ENCODE results near the gene SERINC2.

The SERINC2 gene

GRCh38 chr1:31422505-31423319, 9.7 kb downstream of the SERINC2 start:
- Histone ChIP-seq H3K4me1 (ENCODE audit: control insufficient read depth, insufficient read depth, low read length, poor library complexity, severe bottlenecking) (no peaks in the 10 kb centered on the region), H3K27ac (ENCODE audit: insufficient read depth, low read length, poor library complexity, severe bottlenecking) (no peak overlapping the region), H3K36me3 (ENCODE audit: control insufficient read depth, insufficient read depth, low read length) (no peaks in the 10 kb centered on the region), H3K4me3 (ENCODE audit: insufficient read depth, low read depth, low read length, poor library complexity, severe bottlenecking) (no peak overlapping the region), H3K27me3 (replicated peaks; ENCODE audit: control insufficient read depth, insufficient read depth, low read length, poor library complexity, severe bottlenecking) (peaks cover 4% of the 10 kb centered on the region), H3K9me3 (ENCODE audit: control insufficient read depth, low read length) (no peaks in the 10 kb centered on the region)
- peak; percentile 20 to 40 (median 39) for DNase-seq

GRCh38 chr1:31423418-31423947, 10.5 kb downstream of the SERINC2 start:
- Histone ChIP-seq H3K4me1 (ENCODE audit: control insufficient read depth, insufficient read depth, low read length, poor library complexity, severe bottlenecking) (no peaks in the 10 kb centered on the region), H3K4me3 (ENCODE audit: insufficient read depth, low read depth, low read length, poor library complexity, severe bottlenecking) (no peak overlapping the region), H3K27ac (ENCODE audit: insufficient read depth, low read length, poor library complexity, severe bottlenecking) (no peak overlapping the region), H3K9me3 (ENCODE audit: control insufficient read depth, low read length) (no peaks in the 10 kb centered on the region), H3K36me3 (ENCODE audit: control insufficient read depth, insufficient read depth, low read length) (no peaks in the 10 kb centered on the region), H3K27me3 (replicated peaks; ENCODE audit: control insufficient read depth, insufficient read depth, low read length, poor library complexity, severe bottlenecking) (peaks cover 4% of the 10 kb centered on the region)
- DNase-seq: no peak

GRCh38 chr1:31424568-31424967, 11.6 kb downstream of the SERINC2 start:
- Histone ChIP-seq H3K4me3 (ENCODE audit: insufficient read depth, low read depth, low read length, poor library complexity, severe bottlenecking) (no peak overlapping the region), H3K27ac (ENCODE audit: insufficient read depth, low read length, poor library complexity, severe bottlenecking) (no peak overlapping the region), H3K36me3 (ENCODE audit: control insufficient read depth, insufficient read depth, low read length) (no peaks in the 10 kb centered on the region), H3K4me1 (ENCODE audit: control insufficient read depth, insufficient read depth, low read length, poor library complexity, severe bottlenecking) (no peaks in the 10 kb centered on the region), H3K9me3 (ENCODE audit: control insufficient read depth, low read length) (no peaks in the 10 kb centered on the region), H3K27me3 (replicated peaks; ENCODE audit: control insufficient read depth, insufficient read depth, low read length, poor library complexity, severe bottlenecking) (peaks cover 4% of the 10 kb centered on the region)
- DNase-seq: no peak

GRCh38 chr1:31425301-31426081, 12.5 kb downstream of the SERINC2 start:
- Histone ChIP-seq H3K4me1 (ENCODE audit: control insufficient read depth, insufficient read depth, low read length, poor library complexity, severe bottlenecking) (no peaks in the 10 kb centered on the region), H3K4me3 (ENCODE audit: insufficient read depth, low read depth, low read length, poor library complexity, severe bottlenecking) (no peak overlapping the region), H3K9me3 (ENCODE audit: control insufficient read depth, low read length) (no peaks in the 10 kb centered on the region), H3K27me3 (replicated peaks; ENCODE audit: control insufficient read depth, insufficient read depth, low read length, poor library complexity, severe bottlenecking) (peaks cover 4% of the 10 kb centered on the region), H3K27ac (ENCODE audit: insufficient read depth, low read length, poor library complexity, severe bottlenecking) (no peak overlapping the region), H3K36me3 (ENCODE audit: control insufficient read depth, insufficient read depth, low read length) (no peaks in the 10 kb centered on the region)
- DNase-seq: no peak

GRCh38 chr1:31426249-31426922, 13.4 kb downstream of the SERINC2 start:
- H3K36me3 ChIP-seq (ENCODE audit: control insufficient read depth, insufficient read depth, low read length): no peaks in the 10 kb centered on the region
- peaks cover 4% of the 10 kb centered on the region for H3K27me3 ChIP-seq (replicated peaks; ENCODE audit: control insufficient read depth, insufficient read depth, low read length, poor library complexity, severe bottlenecking)
- H3K4me3 ChIP-seq (ENCODE audit: insufficient read depth, low read depth, low read length, poor library complexity, severe bottlenecking): no peak overlapping the region
- H3K4me1 ChIP-seq (ENCODE audit: control insufficient read depth, insufficient read depth, low read length, poor library complexity, severe bottlenecking): no peaks in the 10 kb centered on the region
- no peak for DNase-seq
- H3K9me3 ChIP-seq (ENCODE audit: control insufficient read depth, low read length): no peaks in the 10 kb centered on the region
- H3K27ac ChIP-seq (ENCODE audit: insufficient read depth, low read length, poor library complexity, severe bottlenecking): no peak overlapping the region

- Histone ChIP-seq H3K27me3 (replicated peaks; ENCODE audit: control insufficient read depth, insufficient read depth, low read length, poor library complexity, severe bottlenecking) (peaks cover 4% of the 10 kb centered on the region), H3K36me3 (ENCODE audit: control insufficient read depth, insufficient read depth, low read length) (no peaks in the 10 kb centered on the region), H3K27ac (ENCODE audit: insufficient read depth, low read length, poor library complexity, severe bottlenecking) (no peak overlapping the region), H3K4me1 (ENCODE audit: control insufficient read depth, insufficient read depth, low read length, poor library complexity, severe bottlenecking) (no peaks in the 10 kb centered on the region), H3K9me3 (ENCODE audit: control insufficient read depth, low read length) (no peaks in the 10 kb centered on the region), H3K4me3 (ENCODE audit: insufficient read depth, low read depth, low read length, poor library complexity, severe bottlenecking) (no peak overlapping the region)
- DNase-seq: no peak
Observed at GRCh38 chr1:31427322-31427721, 14.3 kb downstream of the SERINC2 start.

GRCh38 chr1:31428436-31429221, 15.6 kb downstream of the SERINC2 start:
- H3K27ac ChIP-seq (ENCODE audit: insufficient read depth, low read length, poor library complexity, severe bottlenecking): no peak overlapping the region

GRCh38 chr1:31429583-31429982, 16.6 kb downstream of the SERINC2 start:
- Histone ChIP-seq H3K4me1 (ENCODE audit: control insufficient read depth, insufficient read depth, low read length, poor library complexity, severe bottlenecking) (no peaks in the 10 kb centered on the region), H3K36me3 (ENCODE audit: control insufficient read depth, insufficient read depth, low read length) (no peaks in the 10 kb centered on the region), H3K4me3 (ENCODE audit: insufficient read depth, low read depth, low read length, poor library complexity, severe bottlenecking) (no peak overlapping the region), H3K27ac (ENCODE audit: insufficient read depth, low read length, poor library complexity, severe bottlenecking) (no peak overlapping the region), H3K9me3 (ENCODE audit: control insufficient read depth, low read length) (no peaks in the 10 kb centered on the region), H3K27me3 (replicated peaks; ENCODE audit: control insufficient read depth, insufficient read depth, low read length, poor library complexity, severe bottlenecking) (peaks cover 4% of the 10 kb centered on the region)
- DNase-seq: no peak

More at GRCh38 chr1:31428436-31429221, 15.6 kb downstream of the SERINC2 start:
- H3K4me1 ChIP-seq (ENCODE audit: control insufficient read depth, insufficient read depth, low read length, poor library complexity, severe bottlenecking): no peaks in the 10 kb centered on the region
- no peaks in the 10 kb centered on the region for H3K9me3 ChIP-seq (ENCODE audit: control insufficient read depth, low read length)
- peaks cover 4% of the 10 kb centered on the region for H3K27me3 ChIP-seq (replicated peaks; ENCODE audit: control insufficient read depth, insufficient read depth, low read length, poor library complexity, severe bottlenecking)
- no peak for DNase-seq
- H3K36me3 ChIP-seq (ENCODE audit: control insufficient read depth, insufficient read depth, low read length): no peaks in the 10 kb centered on the region
- H3K4me3 ChIP-seq (ENCODE audit: insufficient read depth, low read depth, low read length, poor library complexity, severe bottlenecking): no peak overlapping the region

All from effector memory CD4-positive, alpha-beta T cell (primary cell).